B cell (primary cell): ENCODE results near the gene FRAT2. TPM values are rescaled to one million over a fixed set of nuclear protein-coding genes. Genes with fewer than 3 reads are reported as not detected.

ENCODE experiments used
- ATAC-seq: fragments of 200-7000 bp; cut with Tn5 transposase; one replicate; pipeline ENCODE4 v1.10.0; 2021; ENCODE audit warnings: low read depth, mild to moderate bottlenecking, moderate number of reproducible peaks, moderate library complexity
- CTCF ChIA-PET: fragments of 350-600 bp; sonication (Branson Sonifier 250); formaldehyde crosslinking; loops from one replicate; lab custom pipeline; 2021; ENCODE audit warnings: antibody characterized with exemption, inconsistent platforms; lab: Charles Lee
- POLR2A ChIA-PET: fragments of 350-600 bp; sonication (Branson Sonifier 250); formaldehyde crosslinking; loops from one replicate; lab custom pipeline; 2021; ENCODE audit warnings: antibody characterized with exemption; lab: Charles Lee
- DNase-seq: peaks from one replicate; pipeline ENCODE4 v3.0.0; 2013
- H2AFZ ChIP-seq: 2 replicates; pipeline ENCODE4 v1.6.1; 2012; ENCODE audit warnings: mild to moderate bottlenecking, low read depth, low read length; ENCODE audit not compliant: insufficient read depth, poor library complexity, severe bottlenecking
- H3K27ac ChIP-seq, 2 donors: 1 replicate in 1 of 2; 2 replicates in 1 of 2; pipeline ENCODE4 v1.5.1; 2012 to 2013; ENCODE audit warnings: low read length in 2 of 2, mild to moderate bottlenecking in 2 of 2, moderate library complexity in 1 of 2
- H3K27me3 ChIP-seq, 4 experiments: fragments of 200-600 bp in 1 of 4; sonication (generic) in 1 of 4; replicated peaks in 1 of 4; 1 replicate in 2 of 4; 2 replicates in 2 of 4; pipeline versions ENCODE4 v1.6.1 to v1.7.0; 2013 to 2016; ENCODE audit warnings: low read length in 3 of 4, mild to moderate bottlenecking in 2 of 4, mixed read lengths in 1 of 4, moderate library complexity in 1 of 4; ENCODE audit not compliant: insufficient read depth in 4 of 4, control insufficient read depth in 3 of 4; ENCODE audit errors: control extremely low read depth in 1 of 4
- H3K36me3 ChIP-seq, 2 experiments: replicated peaks in 1 of 2; 1 replicate in 1 of 2; 2 replicates in 1 of 2; pipeline versions ENCODE4 v1.6.1 to v1.7.1; 2013; ENCODE audit warnings: low read length in 1 of 2; ENCODE audit not compliant: insufficient read depth in 2 of 2, control insufficient read depth in 1 of 2; ENCODE audit errors: control extremely low read depth in 1 of 2, extremely low read depth in 1 of 2
- H3K4me1 ChIP-seq, 2 donors: fragments of 200-600 bp in 1 of 2; sonication (generic) in 1 of 2; 1 replicate in 1 of 2; 2 replicates in 1 of 2; pipeline versions ENCODE4 v1.5.1 to v1.6.1; 2013 to 2017; ENCODE audit warnings: low read length in 2 of 2; ENCODE audit not compliant: control insufficient read depth in 2 of 2, insufficient read depth in 2 of 2
- H3K4me2 ChIP-seq: replicated peaks from 2 replicates; pipeline ENCODE3; 2012; ENCODE audit warnings: mild to moderate bottlenecking, low read depth, low read length; ENCODE audit not compliant: poor library complexity, severe bottlenecking
- H3K4me3 ChIP-seq, 5 experiments: fragments of 200-600 bp in 1 of 5; sonication (generic) in 1 of 5; 1 replicate in 3 of 5; 2 replicates in 2 of 5; pipeline versions ENCODE4 v1.5.1 to v1.7.0; 2011 to 2016; ENCODE audit warnings: low read length in 4 of 5, mild to moderate bottlenecking in 4 of 5, low read depth in 2 of 5, control low read depth in 1 of 5, moderate library complexity in 1 of 5; ENCODE audit not compliant: insufficient read depth in 1 of 5; ENCODE audit errors: control extremely low read depth in 1 of 5, extremely low read depth in 1 of 5
- H3K79me2 ChIP-seq: fragments of 200-600 bp; sonication (generic); one replicate; pipeline ENCODE4 v1.6.0; 2016; ENCODE audit warnings: low read length; ENCODE audit not compliant: control insufficient read depth, insufficient read depth
- H3K9ac ChIP-seq: fragments of 200-600 bp; sonication (generic); 2 replicates; pipeline ENCODE4 v1.6.1; 2017; ENCODE audit warnings: mild to moderate bottlenecking, low read length, moderate library complexity
- H3K9me3 ChIP-seq, 3 donors: one replicate each; pipeline versions ENCODE4 v1.6.1 to v1.7.1; 2013; ENCODE audit warnings: low read length in 2 of 3; ENCODE audit not compliant: control insufficient read depth in 2 of 3, insufficient read depth in 1 of 3; ENCODE audit errors: control extremely low read depth in 1 of 3
- H4K20me1 ChIP-seq: 2 replicates; pipeline ENCODE4 v1.6.0; 2012; ENCODE audit warnings: mild to moderate bottlenecking, low read length; ENCODE audit not compliant: insufficient read depth, control insufficient read depth, poor library complexity, severe bottlenecking
- H3K27ac Mint-ChIP-seq: one replicate; pipeline ENCODE4 v1.8.0; 2021; ENCODE audit warnings: mixed read lengths
- H3K27me3 Mint-ChIP-seq: one replicate; pipeline ENCODE4 v1.8.0; 2021; ENCODE audit warnings: mixed read lengths
- H3K4me1 Mint-ChIP-seq: one replicate; pipeline ENCODE4 v1.8.0; 2021; ENCODE audit warnings: mixed read lengths
- H3K4me3 Mint-ChIP-seq: one replicate; pipeline ENCODE4 v1.8.0; 2021; ENCODE audit warnings: mixed read lengths
- H3K9me3 Mint-ChIP-seq: one replicate; pipeline ENCODE4 v1.8.0; 2022; ENCODE audit warnings: mixed read lengths; ENCODE audit not compliant: insufficient read depth
- CTCF ChIP-seq: fragments of 200-600 bp; IDR thresholded peaks from one replicate; pipeline ENCODE4 v1.8.0; 2022; ENCODE audit warnings: antibody characterized with exemption, mild to moderate bottlenecking
- EZH2 ChIP-seq: IDR thresholded peaks from 2 replicates; pipeline ENCODE4 v1.6.1; 2012; ENCODE audit warnings: borderline replicate concordance, low read depth, mild to moderate bottlenecking, moderate library complexity, low read length; ENCODE audit not compliant: insufficient read depth, poor library complexity, severe bottlenecking
- WGBS: methylation state at CpG from one replicate; pipeline ENCODE4 v1.1.5; 2013; ENCODE audit warnings: missing lambda C conversion rate; ENCODE audit not compliant: insufficient coverage; 5-methylcytosine and 5-hydroxymethylcytosine counted together
- intact Hi-C: fragments of 100-400 bp; cut with micrococcal nuclease; formaldehyde crosslinking; loops from one replicate; pipeline ENCODE4 v1.10.0; 2022
- polyA plus RNA-seq: library from polyadenylated mRNA; depleted of rRNA; stranded (reverse); fragments of >200 nt; gene quantifications from 2 replicates; pipeline ENCODE4 v1.2.3, GENCODE V29; 2012
- total RNA-seq, 2 donors: library from RNA; stranded (reverse); fragments of 120-200 nt in 1 of 2; gene quantifications; 1 replicate in 1 of 2; 2 replicates in 1 of 2; pipeline versions ENCODE4 v1.2.3 to v1.2.4, GENCODE V29; 2013 to 2022

FRAT2 gene
- total and polyA plus RNA-seq, 2 donors (not counting 1 experiment from before 2014, with no cell fraction given) = 4.9 to 30.2 TPM

- Histone ChIP-seq H3K79me2 (peaks cover 30% of the 10 kb centered on the region), H3K4me3 (no peak overlapping the region), H3K9ac (no peak overlapping the region), H3K27me3 (no peaks in the 10 kb centered on the region), H3K27ac (no peak overlapping the region), H3K36me3 (peaks cover 3 to 8% of the 10 kb centered on the region in 2 experiments), H3K4me1 (peaks cover 27 to 29% of the 10 kb centered on the region in 2 donors), H3K9me3 (no peaks in the 10 kb centered on the region), H4K20me1 (peaks cover 28% of the 10 kb centered on the region), H2AFZ (no peak overlapping the region), H3K4me2 (no peak overlapping the region)
- Mint-ChIP-seq H3K4me1 (peaks cover 28% of the 10 kb centered on the region), H3K27ac (peak overlapping the region; percentile 83), H3K9me3 (no peaks in the 10 kb centered on the region), H3K27me3 (no peaks in the 10 kb centered on the region), H3K4me3 (peak overlapping the region; percentile 81)
- no CpG with 5 or more reads among the region's 5 CpGs for WGBS
- DNase-seq = no peak
- ATAC-seq = no peak
- POLR2A ChIA-PET = no interaction called here
- CTCF ChIA-PET = no interaction called here
- TF ChIP-seq CTCF (no peak), EZH2 (no peak)
- intact Hi-C loops = loop anchor here (5.0 kb wide), 1 partner anchor 111 kb away; the partner anchor contains the start of genes EXOSC1 and ZDHHC16
Measured at GRCh38 chr10:97336006-97336405, 1.5 kb upstream of the FRAT2 start.

DNA sequence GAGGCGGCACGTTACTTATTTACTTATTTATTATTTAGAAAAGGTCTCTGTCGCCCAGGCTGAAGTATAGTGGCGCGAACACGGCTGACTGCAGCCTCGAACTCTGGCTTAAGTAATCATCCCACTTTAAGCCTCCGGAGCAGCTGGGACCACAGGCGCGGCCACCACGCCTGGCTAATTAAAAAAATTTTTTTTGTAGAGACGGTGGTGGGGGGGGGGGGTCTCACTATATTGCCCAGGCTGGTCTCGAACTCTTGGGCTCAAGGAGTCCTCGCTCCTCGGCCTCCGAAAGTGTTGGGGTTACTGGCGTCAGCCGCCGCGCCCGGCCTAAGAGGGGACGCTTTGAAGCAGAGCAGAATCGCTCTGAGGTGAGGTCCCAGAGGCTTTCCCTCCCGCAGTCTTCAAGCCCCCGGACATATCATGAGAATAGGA is 675 bp upstream of the FRAT2 start:
- no peaks in the 10 kb centered on the region for H3K27me3 ChIP-seq
- Mint-ChIP-seq H3K27me3 (no peaks in the 10 kb centered on the region), H3K27ac (no peak overlapping the region), H3K4me1 (peaks cover 28% of the 10 kb centered on the region), H3K9me3 (no peaks in the 10 kb centered on the region), H3K4me3 (peak overlapping the region; percentile 85)
- H3K79me2 ChIP-seq = peaks cover 34% of the 10 kb centered on the region
- ChIA-PET CTCF (interaction anchor here (0.7 kb wide), 1 partner anchor 16 kb away, joined by 3 read pairs; the partner anchor contains the start of gene FRAT1), POLR2A (interaction anchor here (0.6 kb wide), 2 partner anchors 42 to 95 kb away, joined by 3 to 8 read pairs; no protein-coding TSS in a partner anchor)
- H3K9me3 ChIP-seq = no peaks in the 10 kb centered on the region
- peaks cover 3 to 8% of the 10 kb centered on the region in 2 experiments for H3K36me3 ChIP-seq
- WGBS = 6% methylated on average over 16 of the region's 25 CpGs
- TF ChIP-seq EZH2 (no peak), CTCF (no peak)
- no peak for DNase-seq
- peak overlapping the region; percentile 85 for H3K9ac ChIP-seq
- ATAC-seq = no peak
- H3K4me2 ChIP-seq = peak overlapping the region; percentile 83
- peak overlapping the region; percentile 6 to 100 for H3K27ac ChIP-seq
- H2AFZ ChIP-seq = peak overlapping the region; percentile 87
- peak overlapping the region; percentile 38 to 84 (median 74) for H3K4me3 ChIP-seq
- intact Hi-C loops = loop anchor here (5.0 kb wide), 1 partner anchor 112 kb away; the partner anchor contains the start of genes EXOSC1 and ZDHHC16
- H4K20me1 ChIP-seq = peaks cover 34% of the 10 kb centered on the region
- peaks cover 28 to 29% of the 10 kb centered on the region in 2 donors for H3K4me1 ChIP-seq
